HG02885 (cell line): ENCODE measurements around the gene B4GALNT3.
"Not testable (repeated sequence)": the region's sequence is repeated elsewhere in the genome, so short reads cannot be mapped to it uniquely, and the experiment has no call there.

Experiments used
- ATAC-seq: cut with Tn5 transposase; IDR thresholded peaks from one replicate; pipeline ENCODE4 v1.9.1; 2021; ENCODE audit warnings: mild to moderate bottlenecking; ENCODE audit not compliant: unreplicated experiment, poor library complexity

B4GALNT3 gene

GRCh38 chr12:570921-571794 is 111.4 kb downstream of the B4GALNT3 start:
- no peak for ATAC-seq

DNA sequence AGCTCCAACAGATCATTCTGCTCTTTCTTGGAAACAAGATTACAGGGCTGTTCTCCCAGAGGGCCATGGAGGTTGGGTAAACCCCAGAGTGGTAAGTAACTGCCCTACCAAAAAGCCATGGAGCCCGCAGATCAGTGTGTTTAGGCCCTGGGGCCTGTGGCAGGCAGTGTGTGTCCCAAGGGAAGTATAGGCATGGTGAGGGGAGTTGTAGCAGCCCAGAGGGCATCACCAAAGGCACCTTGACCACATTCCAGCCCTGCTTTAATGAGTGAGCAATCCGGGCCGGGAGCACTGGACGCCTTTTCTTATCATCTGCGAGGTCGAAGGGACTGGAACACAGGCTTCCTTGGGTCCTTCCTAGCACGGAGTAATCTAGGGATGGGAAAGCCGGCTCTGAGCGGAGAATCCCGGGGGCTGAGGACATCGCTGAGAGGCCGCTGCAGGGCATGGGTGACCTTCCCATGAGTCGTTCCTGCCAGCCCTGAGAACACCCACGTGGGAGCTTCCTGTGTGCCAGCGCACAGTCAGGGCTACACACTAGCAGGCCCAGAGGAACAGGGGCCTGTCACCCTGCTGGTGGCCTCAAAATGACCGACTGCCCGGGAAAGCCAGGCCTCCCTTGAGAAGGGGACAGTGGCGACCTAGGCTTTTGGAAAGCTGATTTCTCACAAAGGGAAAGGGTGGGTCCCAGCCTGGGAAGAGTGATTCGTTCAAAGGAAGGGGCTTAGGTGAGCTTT is 112.2 kb downstream of the B4GALNT3 start:
- ATAC-seq = no peak

- ATAC-seq = no peak
These were observed 112.8 kb downstream of the B4GALNT3 start for GRCh38 chr12:572532-572899.

DNA sequence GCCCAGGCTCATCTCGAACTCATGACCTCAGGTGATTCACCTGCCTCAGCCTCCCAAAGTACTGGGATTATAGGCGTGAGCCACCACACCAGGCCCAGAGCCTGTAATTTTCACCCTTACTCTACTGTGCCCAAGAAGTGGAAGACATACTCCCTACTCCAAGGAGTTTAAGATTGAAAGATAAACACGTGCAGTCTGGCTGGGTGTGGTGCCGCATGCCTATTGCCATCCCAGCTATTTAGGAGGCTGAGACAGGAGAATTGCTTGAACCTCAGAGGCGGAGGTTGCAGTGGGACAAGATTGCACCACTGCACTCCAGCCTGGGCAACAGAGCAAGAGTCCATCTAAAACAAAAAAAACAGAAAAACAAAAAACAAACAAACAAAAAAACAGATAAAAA is 113.5 kb downstream of the B4GALNT3 start:
- no peak for ATAC-seq

DNA sequence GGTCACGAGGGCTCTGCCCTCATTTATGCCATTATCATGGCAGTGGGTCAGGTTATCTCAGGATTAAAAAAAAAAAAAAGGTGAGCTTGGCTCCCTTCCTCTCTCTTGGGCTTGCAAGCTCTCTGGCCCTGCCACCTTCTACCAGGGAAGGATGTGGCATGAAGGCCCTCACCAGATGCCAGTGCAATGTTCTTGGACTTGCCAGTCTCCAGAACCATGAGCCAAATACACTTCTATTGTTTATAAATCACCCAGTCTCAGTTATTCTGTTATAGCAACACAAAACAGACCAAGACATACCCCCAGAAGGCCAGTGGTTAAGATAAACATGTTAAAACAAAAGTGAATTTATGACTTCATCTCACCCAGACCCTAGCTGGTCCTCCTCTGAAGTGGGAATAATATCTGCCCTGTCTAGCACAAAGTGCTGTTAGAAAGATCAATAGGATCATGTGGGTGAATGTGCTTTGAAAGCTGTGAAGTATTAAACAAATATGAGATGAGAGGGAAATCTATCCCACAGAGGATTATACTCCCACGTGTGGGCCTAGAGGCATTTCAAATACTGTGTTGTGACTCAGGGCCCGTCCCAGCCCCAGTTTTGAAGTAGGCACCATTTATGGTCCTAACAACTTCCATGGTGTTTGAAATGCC is 114.9 kb downstream of the B4GALNT3 start:
- no peak for ATAC-seq

DNA sequence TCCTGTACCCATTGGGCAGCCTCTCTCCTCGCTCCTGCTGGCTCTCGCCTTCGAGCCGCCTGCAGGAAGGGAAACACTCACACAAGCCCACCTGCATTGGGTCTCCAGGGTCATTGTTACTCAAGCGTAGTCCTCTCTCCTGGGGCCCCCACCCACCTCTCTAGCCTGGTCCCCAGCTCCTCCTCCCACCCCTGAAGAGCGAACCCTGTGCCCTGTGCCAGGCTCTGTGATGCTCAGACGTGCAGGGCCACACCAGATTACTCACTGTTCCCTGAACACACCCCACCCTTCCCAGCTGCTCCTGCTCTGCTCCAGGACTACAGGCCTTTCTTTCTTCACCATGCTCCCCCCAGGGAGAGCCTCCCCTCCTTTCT is 115.4 kb downstream of the B4GALNT3 start:
- no peak for ATAC-seq

DNA sequence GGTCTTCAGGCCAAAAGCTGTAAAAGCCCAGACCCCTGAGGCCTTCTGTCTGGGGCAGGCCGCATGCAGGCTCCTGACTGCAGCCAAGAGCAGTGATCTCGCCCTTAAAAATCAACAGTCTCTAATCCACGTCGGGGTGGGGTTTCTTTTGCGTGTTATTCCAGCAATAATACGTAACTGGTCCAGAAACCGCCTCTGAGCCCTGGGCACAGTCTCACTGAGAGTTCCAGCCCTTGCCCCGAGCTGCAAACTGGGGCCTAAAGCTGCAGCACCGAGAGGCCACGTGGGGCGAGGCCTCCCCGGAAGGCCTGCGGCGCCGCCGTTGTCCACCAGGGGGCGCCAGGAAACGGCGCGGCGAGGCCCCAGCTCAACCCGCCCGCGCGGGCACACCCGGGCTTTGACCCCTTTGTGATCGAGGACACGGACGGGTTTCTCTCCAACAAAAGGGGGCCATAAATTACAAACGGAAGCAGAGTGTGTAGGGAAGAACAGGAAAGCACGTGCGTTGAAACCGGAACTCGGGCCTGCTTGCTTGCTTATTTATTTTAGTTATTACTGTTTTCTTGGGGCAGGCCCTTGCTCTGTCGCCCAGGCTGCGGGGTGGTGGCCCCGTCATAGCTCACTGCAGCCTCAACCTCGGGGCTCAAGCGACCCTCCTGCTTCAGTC is 116.3 kb downstream of the B4GALNT3 start:
- ATAC-seq = peak; percentile 69

- no peak for ATAC-seq
These were observed 116.9 kb downstream of the B4GALNT3 start for GRCh38 chr12:576615-577110.

- not testable (repeated sequence) for ATAC-seq
These were observed 118.4 kb downstream of the B4GALNT3 start for GRCh38 chr12:577994-578747.

- no peak for ATAC-seq
These were observed 119.1 kb downstream of the B4GALNT3 start for GRCh38 chr12:578748-579419.

DNA sequence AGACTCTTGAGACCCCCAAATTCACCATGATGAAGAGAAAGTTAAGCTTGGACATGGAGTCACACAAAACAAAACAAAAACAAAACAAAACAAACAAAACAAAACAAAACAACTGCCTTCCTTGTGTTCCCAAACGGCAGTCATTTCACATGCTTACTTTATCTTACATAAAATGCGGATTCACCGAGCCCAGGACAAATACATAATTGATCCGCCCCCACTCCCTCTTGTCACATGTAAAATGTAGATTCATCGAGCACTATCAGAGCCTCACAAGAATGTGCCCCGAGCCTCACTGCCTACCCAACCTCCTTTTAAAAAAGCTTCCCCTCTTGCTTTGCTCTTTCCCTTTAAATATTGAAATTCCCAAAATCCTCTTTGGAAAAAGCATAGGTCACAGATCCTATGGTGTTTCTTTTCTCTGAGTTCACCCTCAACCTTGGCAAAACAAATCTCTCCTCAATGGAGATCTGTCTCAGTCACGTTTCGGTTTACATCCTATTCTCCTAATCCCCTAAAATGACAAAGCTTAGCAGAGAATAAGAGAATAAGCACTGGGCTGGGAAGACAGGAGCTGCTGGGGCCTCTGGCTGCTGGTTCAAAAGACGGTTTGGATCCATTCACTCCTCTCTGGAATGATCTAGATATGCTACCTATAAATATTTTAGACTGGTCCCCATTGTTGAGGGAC is 119.8 kb downstream of the B4GALNT3 start:
- no peak for ATAC-seq

- no peak for ATAC-seq
These were observed 121.1 kb downstream of the B4GALNT3 start for GRCh38 chr12:580813-581212.

GRCh38 chr12:581321-581720 is 121.6 kb downstream of the B4GALNT3 start:
- no peak for ATAC-seq

DNA sequence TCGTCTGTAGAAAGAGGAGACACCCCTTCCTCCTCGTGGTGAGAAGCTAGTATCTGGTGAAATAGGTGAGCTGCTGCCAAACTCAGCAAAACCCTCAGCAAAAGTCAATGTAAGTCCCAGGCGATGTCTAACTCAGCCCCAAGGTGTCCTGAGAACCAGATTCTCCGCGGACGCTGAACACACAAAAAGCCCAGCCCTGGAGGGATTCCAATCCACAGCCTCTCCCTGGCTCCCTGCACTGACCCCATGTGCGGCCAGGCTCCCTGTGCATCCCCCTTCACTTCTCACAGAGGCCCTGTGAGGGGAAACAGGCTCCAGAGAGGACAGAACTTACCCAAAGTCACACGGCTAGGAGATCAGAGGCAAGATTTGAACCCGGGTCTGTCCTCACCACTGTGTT is 122.0 kb downstream of the B4GALNT3 start:
- ATAC-seq = no peak

GRCh38 chr12:583251-583869 is 123.6 kb downstream of the B4GALNT3 start:
- ATAC-seq = no peak

- ATAC-seq = no peak
These were observed 125.6 kb downstream of the B4GALNT3 start for GRCh38 chr12:585062-586061.
